Stimulated activated CD4-positive, alpha-beta T cell treated with anti-CD3 and anti-CD28 coated beads, Interleukin-12 subunit alpha, Interleukin-12 subunit beta, amount 100 ng/mL, for 24 hours (primary cell): Measurements from ENCODE around the gene CTNND2.

Experiments
- DNase-seq, 2 experiments: peaks; one replicate each; pipeline ENCODE4 v3.0.0-alpha.2; 2020; ENCODE audit warnings: low read depth in 2 of 2

Gene CTNND2, protein sequence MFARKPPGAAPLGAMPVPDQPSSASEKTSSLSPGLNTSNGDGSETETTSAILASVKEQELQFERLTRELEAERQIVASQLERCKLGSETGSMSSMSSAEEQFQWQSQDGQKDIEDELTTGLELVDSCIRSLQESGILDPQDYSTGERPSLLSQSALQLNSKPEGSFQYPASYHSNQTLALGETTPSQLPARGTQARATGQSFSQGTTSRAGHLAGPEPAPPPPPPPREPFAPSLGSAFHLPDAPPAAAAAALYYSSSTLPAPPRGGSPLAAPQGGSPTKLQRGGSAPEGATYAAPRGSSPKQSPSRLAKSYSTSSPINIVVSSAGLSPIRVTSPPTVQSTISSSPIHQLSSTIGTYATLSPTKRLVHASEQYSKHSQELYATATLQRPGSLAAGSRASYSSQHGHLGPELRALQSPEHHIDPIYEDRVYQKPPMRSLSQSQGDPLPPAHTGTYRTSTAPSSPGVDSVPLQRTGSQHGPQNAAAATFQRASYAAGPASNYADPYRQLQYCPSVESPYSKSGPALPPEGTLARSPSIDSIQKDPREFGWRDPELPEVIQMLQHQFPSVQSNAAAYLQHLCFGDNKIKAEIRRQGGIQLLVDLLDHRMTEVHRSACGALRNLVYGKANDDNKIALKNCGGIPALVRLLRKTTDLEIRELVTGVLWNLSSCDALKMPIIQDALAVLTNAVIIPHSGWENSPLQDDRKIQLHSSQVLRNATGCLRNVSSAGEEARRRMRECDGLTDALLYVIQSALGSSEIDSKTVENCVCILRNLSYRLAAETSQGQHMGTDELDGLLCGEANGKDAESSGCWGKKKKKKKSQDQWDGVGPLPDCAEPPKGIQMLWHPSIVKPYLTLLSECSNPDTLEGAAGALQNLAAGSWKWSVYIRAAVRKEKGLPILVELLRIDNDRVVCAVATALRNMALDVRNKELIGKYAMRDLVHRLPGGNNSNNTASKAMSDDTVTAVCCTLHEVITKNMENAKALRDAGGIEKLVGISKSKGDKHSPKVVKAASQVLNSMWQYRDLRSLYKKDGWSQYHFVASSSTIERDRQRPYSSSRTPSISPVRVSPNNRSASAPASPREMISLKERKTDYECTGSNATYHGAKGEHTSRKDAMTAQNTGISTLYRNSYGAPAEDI (N-terminal part only)

DNA sequence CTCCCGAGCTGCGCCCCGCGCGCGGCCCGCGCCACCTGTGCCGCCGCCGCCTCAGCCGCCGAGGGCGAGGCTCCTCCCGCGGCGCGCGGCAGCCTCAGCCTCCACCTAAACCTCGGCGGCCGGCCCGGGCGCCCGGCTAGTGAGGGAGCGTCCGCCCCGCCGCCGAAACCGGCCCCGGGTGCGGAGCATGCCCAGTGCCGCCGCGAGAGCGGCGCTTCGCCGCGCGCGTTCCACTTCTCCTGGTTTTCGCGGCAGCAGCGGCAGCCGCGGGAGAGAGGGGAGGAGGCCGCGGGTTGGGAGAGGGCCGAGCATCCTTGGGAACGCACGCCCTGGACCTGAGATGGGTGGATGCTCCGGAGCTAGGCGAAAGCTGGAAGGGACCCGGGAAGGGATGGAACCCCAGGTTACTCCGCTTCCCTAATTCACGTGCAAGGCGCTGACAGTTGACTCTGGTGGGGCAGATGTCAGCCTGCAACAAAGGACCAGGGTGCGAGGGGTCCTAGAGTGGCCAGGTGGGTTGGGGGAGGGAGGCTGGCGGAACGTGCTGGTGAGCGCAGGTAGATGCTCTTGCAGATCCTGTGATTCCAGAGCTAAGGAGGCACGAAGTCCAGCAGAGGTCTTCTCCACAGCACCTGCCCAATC lies at the start of gene CTNND2:
Gene CTNND2, minus strand, starts transcription at position 182 of the 642 bp plus-strand sequence. CDS start 593 bp downstream, outside the sequence.
- no peak for DNase-seq

DNA sequence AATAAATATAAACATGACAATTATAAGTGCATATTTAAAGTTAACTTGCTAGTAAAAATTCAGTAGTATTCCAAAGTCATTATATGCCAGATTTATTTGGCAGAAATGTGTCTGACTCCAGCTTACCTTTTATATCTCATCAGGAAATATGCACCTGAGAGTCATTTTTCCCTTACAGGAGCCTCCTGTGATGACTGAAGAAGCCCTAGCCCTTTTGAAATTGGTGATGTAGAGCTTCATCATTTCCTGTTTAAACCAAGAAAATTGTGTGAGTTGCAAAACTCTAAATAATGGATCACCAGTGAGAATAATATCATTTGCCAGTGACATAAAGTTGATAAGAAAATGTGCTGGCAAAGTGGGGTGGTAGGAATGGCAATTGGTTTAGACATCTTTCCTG lies 42.1 kb upstream of the CTNND2 start:
- DNase-seq, result no peak

DNA sequence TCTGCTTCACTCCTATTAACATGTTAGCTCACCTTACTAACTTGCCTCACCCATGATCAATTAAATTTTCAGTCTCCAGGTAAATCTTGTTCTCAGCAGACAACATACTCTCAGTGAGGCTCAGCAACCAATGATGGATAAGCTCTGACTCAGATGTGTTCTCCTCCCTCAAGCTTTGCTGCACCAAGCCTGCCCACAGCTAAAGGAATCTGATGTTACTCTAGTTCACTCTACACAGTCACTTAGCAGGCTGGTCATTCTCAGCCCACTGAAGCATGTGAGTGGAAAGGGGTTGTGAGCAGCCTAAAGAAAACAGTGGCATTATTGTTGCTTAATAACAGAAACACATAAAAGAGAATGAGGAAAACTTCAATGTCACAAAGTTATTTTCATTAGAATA lies 37.3 kb upstream of the CTNND2 start:
- DNase-seq, result no peak

DNA sequence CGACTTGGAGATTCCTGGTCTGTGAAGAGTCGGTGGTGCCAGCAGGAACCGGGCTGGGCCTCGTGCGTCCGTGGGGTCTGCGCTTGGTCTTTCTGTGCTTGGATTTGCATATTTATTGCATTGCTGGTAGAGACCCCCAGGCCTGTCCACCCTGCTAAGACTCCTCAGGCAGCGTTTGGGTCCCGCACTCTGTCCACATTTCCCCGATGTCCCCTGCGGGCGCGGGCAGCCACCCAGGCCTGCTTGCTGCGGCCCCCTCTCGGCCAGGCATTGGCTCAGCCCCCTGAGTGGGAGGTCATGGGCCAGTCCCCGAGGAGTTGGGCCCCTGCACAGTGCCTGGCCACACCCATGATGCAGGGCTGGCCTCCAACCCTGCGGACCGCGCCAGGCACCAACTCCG lies 27.4 kb upstream of the CTNND2 start:
- DNase-seq, result no peak

DNA sequence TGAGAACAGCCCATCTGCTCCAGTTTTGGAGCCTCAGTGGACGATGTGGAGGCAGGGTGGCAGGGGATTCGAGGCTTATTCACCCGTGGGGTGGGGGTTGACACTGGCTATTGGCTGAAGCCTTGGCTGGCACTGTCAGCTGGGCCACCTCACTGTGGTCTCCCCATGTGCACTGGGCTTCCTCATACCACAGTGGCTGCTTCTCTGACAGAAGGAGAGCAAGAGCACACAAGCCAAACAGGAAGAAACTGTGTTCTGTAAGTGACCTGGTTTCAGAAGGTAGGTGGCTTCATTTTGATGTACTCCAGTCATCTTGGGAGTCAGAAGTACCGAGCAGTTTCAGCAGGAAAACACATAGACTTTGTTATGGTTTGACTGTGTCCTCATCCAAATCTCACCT lies 24.7 kb upstream of the CTNND2 start:
- no peak for DNase-seq

DNA sequence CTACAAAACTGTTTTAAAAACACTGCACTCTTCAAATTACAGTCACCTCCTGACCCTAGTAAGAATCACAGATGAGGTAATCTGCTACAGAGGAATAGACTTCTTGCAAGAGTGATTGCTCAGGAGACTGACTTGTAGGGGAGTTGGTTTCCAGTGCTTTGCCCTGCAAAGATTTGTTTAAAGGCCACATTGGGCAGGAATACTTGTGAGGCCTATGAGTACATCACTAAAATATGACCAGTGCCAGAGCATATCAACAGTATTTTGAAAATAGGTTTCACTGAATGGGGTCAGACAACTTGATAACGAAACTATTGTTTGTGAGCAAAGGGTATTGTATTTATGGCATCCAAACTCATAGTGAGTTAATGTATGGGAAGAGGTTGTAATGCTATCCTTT lies 21.5 kb upstream of the CTNND2 start:
- no peak for DNase-seq

DNA sequence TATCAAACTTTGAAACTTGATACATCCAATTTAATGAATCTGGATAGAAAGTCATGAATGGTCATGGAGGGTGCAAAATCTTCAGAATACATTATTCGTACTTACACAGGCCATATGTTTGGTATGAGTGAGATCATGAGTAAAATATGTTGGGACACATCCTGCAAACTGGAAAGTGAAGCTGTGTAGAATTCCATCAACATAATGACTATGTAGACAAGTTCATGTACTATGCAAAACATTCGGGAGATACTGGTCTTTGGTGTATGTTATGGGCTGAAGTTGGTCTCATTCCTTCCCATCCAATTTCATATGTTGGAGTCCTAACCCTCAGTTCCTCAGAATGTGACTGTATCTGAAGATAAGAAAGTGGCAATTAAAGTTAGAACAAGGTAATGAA lies 18.1 kb upstream of the CTNND2 start:
- DNase-seq, result no peak

DNA sequence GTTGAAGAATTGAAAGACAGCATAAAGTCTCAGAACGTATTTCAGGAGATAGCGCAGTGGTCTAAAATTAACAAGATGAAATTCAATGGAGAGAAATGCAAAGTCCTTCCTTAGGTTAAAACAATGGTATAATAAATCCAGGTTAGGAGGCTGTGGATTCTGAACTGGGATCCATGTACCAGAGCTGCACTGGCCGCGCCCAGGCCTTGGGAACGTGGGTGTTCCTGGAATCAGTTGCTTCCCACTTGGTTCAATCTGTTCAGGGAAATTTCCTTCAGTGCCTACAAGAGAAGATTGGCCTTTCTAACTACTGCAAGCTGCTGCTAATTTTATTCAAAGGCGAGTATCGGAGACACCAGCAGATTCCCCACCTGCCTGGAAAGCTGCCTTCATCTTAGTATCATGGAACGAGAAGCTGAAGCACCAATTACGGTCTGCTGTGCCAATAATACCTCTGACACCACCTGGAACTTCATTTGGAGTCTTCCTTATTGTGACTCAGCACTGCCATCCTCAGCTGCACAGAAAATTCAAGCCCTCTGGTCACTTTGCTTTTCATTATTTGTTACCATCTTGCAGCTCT lies 14.3 kb upstream of the CTNND2 start:
- DNase-seq, result no peak

DNA sequence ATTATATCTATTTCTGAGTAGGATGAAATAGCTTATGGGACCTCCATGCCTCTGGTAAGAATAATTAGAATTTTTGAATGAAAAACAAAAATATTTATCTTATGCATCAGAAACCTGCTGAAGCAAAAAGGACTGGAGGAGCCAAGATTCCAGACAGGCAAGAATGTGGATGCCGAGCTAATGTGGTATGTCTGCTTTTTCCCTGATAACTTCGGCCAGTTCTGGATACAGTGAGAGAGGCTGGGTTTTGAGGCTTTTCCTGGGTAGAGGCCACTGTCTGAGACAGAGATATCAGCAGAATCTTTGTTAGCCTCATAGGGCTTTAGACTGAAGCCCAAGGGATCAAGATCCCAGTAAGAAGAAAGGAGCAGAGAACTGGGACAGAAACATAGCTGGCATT lies 5.2 kb upstream of the CTNND2 start:
- DNase-seq, result no peak

DNA sequence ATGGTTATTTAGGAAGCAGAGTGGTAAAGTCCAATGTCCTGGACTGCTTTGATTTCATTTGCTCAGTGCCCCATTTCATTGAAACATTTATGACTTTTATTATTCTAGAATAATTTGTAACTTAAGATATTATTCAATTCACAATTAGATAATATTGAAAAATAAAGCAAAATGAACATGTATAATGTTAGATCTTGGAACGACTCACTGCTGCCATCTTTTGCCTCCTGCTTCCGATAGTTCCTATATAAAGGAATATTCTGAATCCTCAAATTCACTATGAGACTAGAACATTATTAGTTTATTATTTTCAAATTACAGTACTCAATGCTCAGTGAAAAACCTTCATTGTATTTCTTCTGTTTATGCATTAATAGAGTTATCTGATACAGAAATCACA lies 2.3 kb upstream of the CTNND2 start:
- DNase-seq, result no peak

DNA sequence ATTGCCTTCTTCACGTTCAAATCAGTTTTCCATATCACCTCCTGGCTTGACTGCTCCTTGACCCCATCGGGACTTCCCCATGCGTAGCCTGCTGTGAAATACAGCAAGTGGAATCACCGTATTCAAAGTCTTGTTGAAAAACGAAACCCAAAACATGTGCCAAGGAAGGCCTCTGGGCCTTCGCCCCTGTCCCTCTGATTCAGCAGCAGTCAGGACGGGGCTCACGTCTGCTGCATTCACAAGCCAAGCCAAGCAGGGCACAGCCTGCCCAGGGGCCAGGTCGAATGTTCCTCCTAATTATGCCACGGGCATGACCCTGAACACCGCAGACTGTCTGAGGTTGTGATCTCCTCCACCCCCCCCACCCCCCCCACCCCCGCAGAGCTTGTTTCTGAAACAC lies 960 bp upstream of the CTNND2 start:
- no peak for DNase-seq

DNA sequence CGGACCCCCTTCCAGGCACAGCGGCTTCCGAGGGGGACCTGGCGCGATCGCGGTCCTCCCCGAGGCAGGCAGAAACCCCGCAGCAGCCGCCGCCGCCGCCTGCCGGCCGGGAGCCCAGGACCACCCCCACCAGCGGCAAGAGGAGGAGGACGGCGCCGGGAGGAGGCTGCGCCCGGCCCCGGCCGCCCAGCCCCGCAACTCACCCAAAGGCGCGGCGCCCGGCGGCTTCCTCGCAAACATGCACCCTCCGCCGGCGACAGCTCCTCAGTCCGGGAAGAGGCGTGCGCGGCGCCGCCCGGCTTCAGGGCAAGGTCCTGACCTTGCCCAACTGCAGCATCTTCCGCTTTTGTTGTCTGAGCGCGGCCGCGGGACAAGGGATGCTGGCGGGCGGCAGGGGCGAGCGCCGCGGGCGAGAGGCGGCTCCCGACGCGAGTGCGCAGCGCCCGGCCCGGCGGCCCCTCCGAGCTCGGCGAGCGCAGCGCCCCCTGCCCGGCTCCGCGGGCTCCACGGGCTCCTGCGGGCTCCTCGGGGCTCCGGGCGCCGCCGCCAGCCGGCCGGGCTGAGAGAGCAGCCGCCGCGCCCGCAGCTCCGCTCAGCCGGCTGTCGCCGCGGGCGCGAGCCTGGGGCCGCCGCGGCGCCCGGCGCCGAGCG lies 507 bp downstream of the CTNND2 start:
- no peak for DNase-seq

DNA sequence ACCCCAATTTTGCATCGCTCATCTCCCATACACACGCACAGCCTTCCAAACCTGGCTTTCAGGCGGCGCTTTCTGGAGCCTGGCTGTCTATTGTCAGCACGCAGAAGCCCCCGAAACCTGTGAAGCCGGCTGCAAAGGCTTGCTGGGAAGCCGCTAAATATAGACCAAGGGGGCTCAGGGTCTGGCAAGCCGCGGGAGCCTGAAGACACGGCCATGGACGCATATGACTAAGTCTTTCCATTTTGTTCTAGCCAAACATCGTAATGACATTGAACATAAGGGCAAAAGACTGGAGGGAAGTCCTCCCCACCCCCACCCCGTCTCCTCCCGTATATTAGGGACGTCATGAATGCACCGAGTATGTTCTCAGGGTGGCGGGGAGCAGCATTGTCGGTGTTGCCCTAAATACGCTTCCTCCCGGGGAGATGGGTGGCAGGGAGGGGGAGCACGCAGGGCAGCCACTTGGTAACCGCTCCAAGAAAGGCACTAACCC lies 1.1 kb downstream of the CTNND2 start:
- DNase-seq, result no peak

DNA sequence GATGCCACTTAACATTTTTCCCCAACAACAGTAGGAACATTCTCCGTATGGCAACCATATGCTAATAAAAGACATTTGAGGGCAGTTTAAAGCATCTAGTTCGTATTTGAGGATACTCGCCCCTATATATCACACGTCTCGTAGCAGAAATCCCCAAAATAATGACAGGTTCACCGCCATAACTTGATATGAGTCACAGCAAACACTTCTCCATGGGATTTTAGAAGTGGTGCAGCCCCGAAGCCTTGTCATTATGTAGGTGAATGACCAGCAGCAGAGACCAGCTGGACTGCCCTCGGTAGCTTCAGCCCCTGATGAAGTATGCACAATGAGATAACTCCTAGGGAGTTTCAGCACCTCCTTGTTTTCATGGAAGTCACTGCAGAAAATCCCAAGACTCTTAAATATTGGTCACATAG lies 2.0 kb downstream of the CTNND2 start:
- DNase-seq, result no peak

DNA sequence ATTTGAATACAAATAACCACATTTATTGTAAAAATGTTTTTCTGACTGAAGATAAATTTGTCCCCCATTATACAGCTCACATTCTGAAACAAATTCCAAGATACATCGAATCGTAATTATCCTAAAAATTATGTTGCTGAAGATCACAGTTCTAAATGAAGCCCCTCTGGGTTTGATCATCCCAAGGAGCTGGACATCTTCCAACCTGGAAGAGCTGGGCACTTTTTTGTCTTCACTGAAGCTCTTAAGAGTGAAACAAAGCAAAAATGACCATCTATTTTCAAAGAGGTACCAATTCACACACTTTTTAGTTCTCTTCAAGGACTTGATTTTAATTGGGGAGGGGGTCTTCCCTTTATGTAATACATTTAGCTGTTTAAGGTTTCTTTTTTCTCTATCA lies 5.5 kb downstream of the CTNND2 start:
- DNase-seq, result no peak

DNA sequence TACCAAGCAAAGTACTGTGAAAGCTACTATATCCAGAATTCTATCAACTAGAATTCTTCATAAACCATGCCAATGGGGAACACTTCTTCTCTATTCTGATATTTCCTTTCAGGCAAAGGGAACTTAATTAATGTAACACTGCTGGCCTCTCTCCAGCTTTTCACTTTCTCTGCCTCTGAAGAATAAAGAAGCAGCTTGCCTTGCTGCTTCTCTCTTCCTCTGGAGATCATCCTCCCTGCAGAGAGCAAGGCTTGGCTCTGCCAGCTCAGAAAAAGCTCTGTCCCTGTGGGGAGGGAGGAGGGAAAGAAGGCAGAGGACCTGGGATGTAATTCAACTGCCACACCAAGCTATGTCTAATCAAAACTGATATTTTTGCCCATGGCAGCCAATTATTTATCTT lies 6.5 kb downstream of the CTNND2 start:
- no peak for DNase-seq

DNA sequence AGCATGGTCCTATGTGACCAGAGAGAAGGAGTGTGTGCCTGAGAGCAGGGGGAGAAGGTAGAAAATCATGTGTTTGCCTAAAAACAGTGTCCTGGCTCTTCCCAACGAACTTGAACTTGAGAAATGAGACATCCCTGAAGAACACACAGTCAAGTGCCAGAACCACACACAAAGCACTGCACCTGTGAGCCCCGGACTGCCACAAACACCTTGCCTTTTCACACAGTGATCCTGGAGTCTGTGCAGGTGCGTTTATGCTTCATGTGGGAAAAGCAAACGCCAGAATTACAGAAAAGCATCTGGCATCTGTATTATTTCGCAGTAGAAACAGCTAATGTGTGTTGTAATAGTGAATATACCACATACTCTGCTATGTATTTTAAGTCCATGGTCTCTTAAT lies 9.3 kb downstream of the CTNND2 start:
- DNase-seq, result no peak

DNA sequence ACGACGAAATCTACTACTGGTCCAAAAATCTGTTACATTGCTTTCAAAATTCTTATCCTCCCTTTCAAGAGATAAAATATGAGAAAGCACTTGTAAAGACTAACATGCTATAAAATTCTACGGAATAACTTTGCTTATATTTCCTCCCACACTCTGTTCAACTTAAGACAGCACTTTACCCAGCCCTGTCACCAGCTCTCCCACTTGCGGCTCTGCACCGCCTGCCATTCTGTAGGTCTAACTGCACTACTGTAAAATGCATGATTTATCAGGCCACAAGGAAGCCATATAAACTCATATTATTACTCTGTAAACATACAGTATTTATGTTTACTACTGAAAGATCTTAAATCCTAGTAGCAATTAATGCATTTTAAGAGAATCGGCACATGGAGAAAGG lies 11.4 kb downstream of the CTNND2 start:
- DNase-seq, result no peak

DNA sequence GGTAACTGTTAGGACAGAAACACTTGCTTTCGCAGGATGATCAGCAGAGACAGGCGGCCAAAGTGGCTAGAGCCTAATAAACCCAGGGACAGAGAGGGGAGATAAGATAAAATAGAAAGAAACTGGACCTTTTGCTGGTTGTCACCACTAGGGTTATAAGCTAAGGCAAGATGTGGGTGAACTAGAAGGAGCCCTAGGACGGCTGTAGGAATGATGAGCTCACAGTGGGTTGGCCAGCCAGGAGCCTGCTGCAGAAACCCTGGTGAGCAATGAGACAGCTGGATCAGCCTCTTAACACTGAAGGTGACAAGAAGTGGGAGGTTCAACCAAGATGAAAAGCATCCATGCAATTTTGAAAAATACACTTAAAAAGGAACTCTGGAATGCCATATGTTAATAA lies 13.5 kb downstream of the CTNND2 start:
- DNase-seq, result no peak

DNA sequence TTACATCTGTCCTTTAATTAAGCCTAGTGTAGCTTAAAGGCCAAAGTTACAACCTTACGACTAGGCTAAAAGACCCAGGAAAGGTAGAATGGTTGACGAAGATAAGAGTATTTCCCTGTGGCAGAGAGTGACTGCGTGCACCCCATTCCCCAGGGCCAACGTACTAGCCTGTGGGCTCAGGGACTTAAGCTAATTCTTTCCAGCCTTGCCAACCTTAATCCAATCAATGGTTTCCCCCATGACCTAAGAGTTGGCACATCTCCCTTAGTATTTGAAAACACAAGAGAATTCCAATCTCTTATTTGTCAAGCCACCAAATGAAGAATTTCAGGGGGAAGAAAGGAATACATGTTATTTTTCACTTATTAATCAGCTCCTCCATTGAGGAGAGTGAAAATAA lies 16.0 kb downstream of the CTNND2 start:
- DNase-seq, result no peak

DNA sequence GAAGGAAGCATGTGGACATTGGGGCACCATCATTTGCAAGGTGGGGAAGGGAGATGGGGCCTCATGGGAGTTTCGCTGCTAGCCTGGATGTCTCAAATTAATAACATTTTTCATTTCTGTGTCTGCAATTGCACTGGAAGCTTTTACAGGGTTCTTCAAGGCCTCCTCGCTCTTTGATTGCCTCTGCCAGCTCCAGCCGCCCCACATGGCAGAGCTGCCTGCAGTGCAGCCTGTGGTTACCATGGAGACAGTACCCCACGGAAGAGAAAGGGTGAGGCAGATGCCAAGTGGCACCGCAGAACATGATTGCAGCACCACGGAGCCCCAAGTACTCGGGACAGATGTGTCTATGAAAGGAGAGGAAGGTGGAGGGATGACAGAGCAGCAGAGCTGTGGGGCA lies 25.4 kb downstream of the CTNND2 start:
- no peak for DNase-seq
